Measurements from ENCODE around the gene PCNX3.

DNA sequence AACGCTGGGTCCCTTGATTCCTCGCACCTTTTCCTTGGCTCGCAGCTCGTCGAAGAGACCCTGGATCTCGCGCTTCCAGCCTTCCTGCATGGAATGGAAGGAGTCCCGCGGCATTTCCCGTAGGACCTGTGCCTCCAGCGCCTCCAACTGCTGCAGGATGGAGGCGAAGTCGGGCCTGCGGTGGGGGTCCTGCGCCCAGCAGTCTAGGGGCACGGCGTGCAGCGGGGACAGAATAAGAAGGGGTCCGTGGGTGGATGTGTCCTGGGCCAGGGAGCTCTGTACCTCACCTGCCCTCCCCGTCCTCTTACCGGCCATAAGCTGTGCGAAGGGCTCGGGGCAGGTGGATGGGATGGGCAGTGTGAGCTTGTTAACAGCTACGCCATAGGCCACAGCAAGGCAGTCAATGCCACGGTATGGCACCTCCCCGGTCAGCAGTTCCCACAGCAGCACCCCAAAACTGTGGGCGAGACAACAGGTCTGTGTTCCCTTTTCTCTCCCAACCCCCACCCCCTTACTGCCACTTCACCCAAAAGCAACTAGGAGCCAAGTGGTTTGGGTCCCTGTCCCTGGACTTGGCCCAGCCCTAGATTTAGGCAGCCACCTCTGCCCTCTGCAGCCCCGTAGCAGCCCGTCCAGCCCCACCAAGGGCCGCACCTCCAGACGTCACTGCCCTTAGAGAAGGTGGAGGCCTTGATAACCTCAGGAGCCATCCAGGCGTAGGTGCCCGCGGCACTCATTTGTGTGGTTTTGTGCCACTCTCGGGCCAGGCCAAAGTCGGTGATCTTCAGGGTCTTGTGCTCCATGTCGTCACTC lies 7.8 kb upstream of the PCNX3 start:
- TF ChIP-seq POLR2A (IDR thresholded peaks at IDR 0.05): no peak
- TF ChIP-seq, protein P1, sequence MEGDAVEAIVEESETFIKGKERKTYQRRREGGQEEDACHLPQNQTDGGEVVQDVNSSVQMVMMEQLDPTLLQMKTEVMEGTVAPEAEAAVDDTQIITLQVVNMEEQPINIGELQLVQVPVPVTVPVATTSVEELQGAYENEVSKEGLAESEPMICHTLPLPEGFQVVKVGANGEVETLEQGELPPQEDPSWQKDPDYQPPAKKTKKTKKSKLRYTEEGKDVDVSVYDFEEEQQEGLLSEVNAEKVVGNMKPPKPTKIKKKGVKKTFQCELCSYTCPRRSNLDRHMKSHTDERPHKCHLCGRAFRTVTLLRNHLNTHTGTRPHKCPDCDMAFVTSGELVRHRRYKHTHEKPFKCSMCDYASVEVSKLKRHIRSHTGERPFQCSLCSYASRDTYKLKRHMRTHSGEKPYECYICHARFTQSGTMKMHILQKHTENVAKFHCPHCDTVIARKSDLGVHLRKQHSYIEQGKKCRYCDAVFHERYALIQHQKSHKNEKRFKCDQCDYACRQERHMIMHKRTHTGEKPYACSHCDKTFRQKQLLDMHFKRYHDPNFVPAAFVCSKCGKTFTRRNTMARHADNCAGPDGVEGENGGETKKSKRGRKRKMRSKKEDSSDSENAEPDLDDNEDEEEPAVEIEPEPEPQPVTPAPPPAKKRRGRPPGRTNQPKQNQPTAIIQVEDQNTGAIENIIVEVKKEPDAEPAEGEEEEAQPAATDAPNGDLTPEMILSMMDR (IDR thresholded peaks at IDR 0.05): no peak
